H9 (cell line): ENCODE measurements around the gene RPL6. TPM values are rescaled to one million over a fixed set of nuclear protein-coding genes. Genes with fewer than 3 reads are reported as not detected.

Source experiments
- DNase-seq: peaks from one replicate; pipeline ENCODE4 v3.0.0-alpha.2; 2017
- H2AFZ ChIP-seq: one replicate; pipeline ENCODE4 v1.6.1; 2013; ENCODE audit warnings: mild to moderate bottlenecking, low read length, control low read depth, moderate library complexity
- H2AK5ac ChIP-seq: 2 replicates; pipeline ENCODE4 v1.6.1; 2013; ENCODE audit warnings: low read length, control low read depth, mixed read lengths; ENCODE audit not compliant: insufficient read length
- H2BK120ac ChIP-seq: one replicate; pipeline ENCODE4 v1.6.1; 2013; ENCODE audit warnings: low read depth, mild to moderate bottlenecking, low read length, control low read depth, inconsistent platforms; ENCODE audit not compliant: poor library complexity, severe bottlenecking
- H2BK12ac ChIP-seq: 2 replicates; pipeline ENCODE4 v1.6.1; 2013; ENCODE audit warnings: low read length, control low read depth, mixed read lengths, low read depth; ENCODE audit not compliant: insufficient read length
- H2BK15ac ChIP-seq: 2 replicates; pipeline ENCODE4 v1.6.1; 2013; ENCODE audit warnings: low read depth, low read length, control low read depth
- H2BK20ac ChIP-seq: one replicate; pipeline ENCODE4 v1.6.1; 2013; ENCODE audit warnings: low read depth, mild to moderate bottlenecking, low read length, control low read depth, inconsistent platforms; ENCODE audit not compliant: poor library complexity, severe bottlenecking
- H2BK5ac ChIP-seq: 2 replicates; pipeline ENCODE4 v1.6.1; 2013; ENCODE audit warnings: low read length, control low read depth, mixed read lengths; ENCODE audit not compliant: insufficient read length
- H3K14ac ChIP-seq: 2 replicates; pipeline ENCODE4 v1.6.1; 2013; ENCODE audit warnings: low read length, control low read depth; ENCODE audit not compliant: insufficient read depth
- H3K18ac ChIP-seq: 2 replicates; pipeline ENCODE4 v1.6.1; 2013; ENCODE audit warnings: low read depth, mild to moderate bottlenecking, mixed read lengths, low read length, control low read depth; ENCODE audit not compliant: insufficient read length
- H3K23ac ChIP-seq: 2 replicates; pipeline ENCODE4 v1.6.1; 2013; ENCODE audit warnings: low read length, control low read depth, mixed read lengths, low read depth; ENCODE audit not compliant: insufficient read length
- H3K23me2 ChIP-seq: 2 replicates; pipeline ENCODE4 v1.6.1; 2013; ENCODE audit warnings: low read depth, mild to moderate bottlenecking, mixed read lengths, low read length, control low read depth; ENCODE audit not compliant: insufficient read length, poor library complexity, severe bottlenecking
- H3K27ac ChIP-seq: 2 replicates; pipeline ENCODE4 v1.5.1; 2013; ENCODE audit warnings: low read length, control low read depth, mixed read lengths, low read depth; ENCODE audit not compliant: insufficient read length
- H3K27me3 ChIP-seq: 2 replicates; pipeline ENCODE4 v1.6.1; 2013; ENCODE audit warnings: low read length, control low read depth, inconsistent platforms; ENCODE audit not compliant: insufficient read depth
- H3K4ac ChIP-seq: 2 replicates; pipeline ENCODE4 v1.6.1; 2013; ENCODE audit warnings: low read depth, mild to moderate bottlenecking, control low read depth, inconsistent platforms, low read length, moderate library complexity
- H3K4me1 ChIP-seq: 2 replicates; pipeline ENCODE4 v1.6.1; 2013; ENCODE audit warnings: low read length, control low read depth, inconsistent platforms; ENCODE audit not compliant: insufficient read depth
- H3K4me2 ChIP-seq: 2 replicates; pipeline ENCODE4 v1.6.1; 2013; ENCODE audit warnings: low read length, control low read depth, mixed read lengths; ENCODE audit not compliant: insufficient read length, insufficient read depth
- H3K56ac ChIP-seq: 2 replicates; pipeline ENCODE4 v1.6.1; 2013; ENCODE audit warnings: low read depth, mild to moderate bottlenecking, mixed read lengths, low read length, control low read depth; ENCODE audit not compliant: insufficient read length
- H3K79me1 ChIP-seq: 2 replicates; pipeline ENCODE4 v1.6.1; 2013; ENCODE audit warnings: low read depth, mild to moderate bottlenecking, moderate library complexity, low read length, control low read depth, inconsistent platforms; ENCODE audit not compliant: insufficient read depth, poor library complexity, severe bottlenecking
- H3K79me2 ChIP-seq: 2 replicates; pipeline ENCODE4 v1.6.1; 2013; ENCODE audit warnings: low read length, control low read depth, inconsistent platforms; ENCODE audit not compliant: insufficient read depth
- H3K9ac ChIP-seq: 2 replicates; pipeline ENCODE4 v1.6.1; 2013; ENCODE audit warnings: low read length, control low read depth, mixed read lengths; ENCODE audit not compliant: insufficient read length; ENCODE audit errors: extremely low read depth
- H3K9me3 ChIP-seq: one replicate; pipeline ENCODE4 v1.6.1; 2013; ENCODE audit warnings: low read depth, low read length, inconsistent platforms; ENCODE audit not compliant: control insufficient read depth
- H3T11ph ChIP-seq: one replicate; pipeline ENCODE4 v1.6.1; 2013; ENCODE audit warnings: mild to moderate bottlenecking, low read length, control low read depth, inconsistent platforms
- H4K20me1 ChIP-seq: one replicate; pipeline ENCODE4 v1.6.1; 2013; ENCODE audit not compliant: control insufficient read depth, insufficient read length, insufficient read depth
- H4K5ac ChIP-seq: 2 replicates; pipeline ENCODE4 v1.6.1; 2013; ENCODE audit warnings: low read depth, mild to moderate bottlenecking, mixed read lengths, low read length, control low read depth; ENCODE audit not compliant: insufficient read length
- H4K8ac ChIP-seq: replicated peaks from 2 replicates; pipeline ENCODE4 v1.6.1; 2013; ENCODE audit warnings: low read length, control low read depth, mixed read lengths, low read depth; ENCODE audit not compliant: insufficient read length
- H4K91ac ChIP-seq: 2 replicates; pipeline ENCODE4 v1.6.1; 2013; ENCODE audit warnings: low read depth, mild to moderate bottlenecking, moderate library complexity, mixed read lengths, low read length, control low read depth; ENCODE audit not compliant: insufficient read length
- H3K27ac Mint-ChIP-seq, 3 experiments: 2 replicates in 2 of 3; 3 replicates in 1 of 3; pipeline ENCODE4 v1.8.0; 2020 to 2021; ENCODE audit warnings: mixed read lengths in 3 of 3, mild to moderate bottlenecking in 1 of 3, moderate library complexity in 1 of 3
- H3K27me3 Mint-ChIP-seq: 2 replicates; pipeline ENCODE4 v1.8.0; 2021; ENCODE audit warnings: low read depth, mild to moderate bottlenecking, moderate library complexity, mixed read lengths
- H3K36me3 Mint-ChIP-seq, 3 experiments: 2 replicates in 2 of 3; 3 replicates in 1 of 3; pipeline ENCODE4 v1.8.0; 2020 to 2021; ENCODE audit warnings: low read depth in 3 of 3, mixed read lengths in 3 of 3; ENCODE audit not compliant: insufficient read depth in 1 of 3
- H3K4me1 Mint-ChIP-seq, 2 experiments: 2 replicates each; pipeline ENCODE4 v1.8.0; 2020; ENCODE audit warnings: mixed read lengths in 2 of 2
- H3K4me3 Mint-ChIP-seq, 2 experiments: 2 replicates in 1 of 2; 3 replicates in 1 of 2; pipeline ENCODE4 v1.8.0; 2020 to 2021; ENCODE audit warnings: mild to moderate bottlenecking in 2 of 2, mixed read lengths in 2 of 2, moderate library complexity in 1 of 2
- H3K9me3 Mint-ChIP-seq, 2 experiments: 2 replicates in 1 of 2; 3 replicates in 1 of 2; pipeline ENCODE4 v1.8.0; 2020; ENCODE audit warnings: mild to moderate bottlenecking in 2 of 2, mixed read lengths in 2 of 2, moderate library complexity in 1 of 2
- CTCF ChIP-seq: fragments of 200-600 bp; sonication (generic); conservative IDR thresholded peaks from 3 replicates; pipeline ENCODE4 v1.8.0; 2021; ENCODE audit warnings: antibody characterized with exemption, mild to moderate bottlenecking
- WGBS: extraction: QIAGEN DNeasy Blood & Tissue Kit; methylation state at CpG from one replicate; pipeline ENCODE4 v1.1.7; 2013; ENCODE audit warnings: missing lambda C conversion rate, low lambda C conversion rate, mixed read lengths; ENCODE audit not compliant: insufficient read length; ENCODE audit errors: extremely low coverage; 5-methylcytosine and 5-hydroxymethylcytosine counted together
- total RNA-seq: library from RNA; stranded (reverse); gene quantifications from 2 replicates; pipeline ENCODE4 v1.2.1, GENCODE V29; 2021

RPL6 gene
- total RNA-seq, 1 experiment from 2014 or later, result 1,921 TPM

DNA sequence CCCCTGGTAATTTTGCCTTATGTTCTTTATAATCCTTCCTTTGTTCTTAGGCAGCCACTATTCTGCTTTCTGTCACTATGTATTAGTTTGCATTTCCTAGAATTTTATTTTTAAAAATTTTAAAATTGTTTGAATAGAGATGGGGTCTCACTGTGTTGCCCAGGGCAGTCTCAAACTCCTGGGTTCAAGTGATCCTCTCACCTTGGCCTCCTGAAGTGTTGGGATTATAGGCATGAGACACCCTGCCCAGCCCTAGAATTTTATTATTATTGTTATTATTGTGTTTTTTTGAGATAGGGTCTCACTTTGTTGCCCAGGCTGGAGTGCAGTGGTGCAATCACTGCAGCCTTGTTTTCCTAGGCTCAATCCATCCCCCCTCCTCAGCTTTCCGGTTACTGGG lies 12.0 kb upstream of the RPL6 start:
- WGBS, result no CpG with 5 or more reads among the region's 1 CpG
- peaks cover 10 to 13% of the 10 kb centered on the region in 2 experiments; a peak in 2 of 4 replicates for H3K4me1 Mint-ChIP-seq

More for the DNA sequence above, 12.0 kb upstream of the RPL6 start:
- H2AK5ac ChIP-seq, result no peak overlapping the region
- no peaks in the 10 kb centered on the region for H3K4me1 ChIP-seq
- H2BK120ac ChIP-seq, result no peak overlapping the region
- no peaks in the 10 kb centered on the region for H3K27me3 ChIP-seq
- Mint-ChIP-seq H3K27ac (no peak overlapping the region), H3K4me3 (no peak overlapping the region), H3K27me3 (no peaks in the 10 kb centered on the region), H3K9me3 (peaks cover 0 to 3% of the 10 kb centered on the region in 2 experiments; a peak in 1 of 5 replicates), H3K36me3 (peaks cover 0 to 7% (median 7%) of the 10 kb centered on the region in 3 experiments; a peak in 5 of 7 replicates)
- H4K20me1 ChIP-seq, result peaks cover 2% of the 10 kb centered on the region
- H3K18ac ChIP-seq, result no peak overlapping the region
- H4K8ac ChIP-seq, result no peak overlapping the region
- H3K4me2 ChIP-seq, result no peak overlapping the region
- H3K4ac ChIP-seq, result no peak overlapping the region
- TF ChIP-seq CTCF, result no peak
- H3K23me2 ChIP-seq, result peaks cover 3% of the 10 kb centered on the region
- H3K9me3 ChIP-seq, result no peaks in the 10 kb centered on the region
- H2BK20ac ChIP-seq, result no peak overlapping the region
- H2AFZ ChIP-seq, result no peak overlapping the region
- peaks cover 33% of the 10 kb centered on the region for H3K79me2 ChIP-seq
- no peak overlapping the region for H2BK12ac ChIP-seq
- no peak overlapping the region for H3K9ac ChIP-seq
- no peak overlapping the region for H4K5ac ChIP-seq
- H3K79me1 ChIP-seq, result peaks cover 14% of the 10 kb centered on the region
- H3K14ac ChIP-seq, result no peak overlapping the region
- no peak overlapping the region for H2BK5ac ChIP-seq
- no peak for DNase-seq
- no peak overlapping the region for H3T11ph ChIP-seq
- H2BK15ac ChIP-seq, result no peak overlapping the region
- H4K91ac ChIP-seq, result no peak overlapping the region
- no peak overlapping the region for H3K27ac ChIP-seq
- H3K56ac ChIP-seq, result no peak overlapping the region
- no peak overlapping the region for H3K23ac ChIP-seq
